Ecto neural progenitor cell (in vitro differentiated cells): ENCODE data around the gene USP2.
"Not testable (repeated sequence)": the region's sequence is repeated elsewhere in the genome, so short reads cannot be mapped to it uniquely, and the experiment has no call there.

Experiments
- DNase-seq: peaks from one replicate; pipeline ENCODE4 v3.0.0-alpha.2; 2018; ENCODE audit warnings: low spot score

Gene USP2

GRCh38 chr11:119414321-119414720, 32.8 kb upstream of the USP2 start:
- DNase-seq = no peak

GRCh38 chr11:119412072-119412471, 30.6 kb upstream of the USP2 start:
- no peak for DNase-seq

GRCh38 chr11:119410501-119410900, 29.0 kb upstream of the USP2 start:
- DNase-seq = no peak

GRCh38 chr11:119409731-119410130, 28.2 kb upstream of the USP2 start:
- no peak for DNase-seq

GRCh38 chr11:119406005-119406404, 24.5 kb upstream of the USP2 start:
- DNase-seq = no peak

- DNase-seq = not testable (repeated sequence)
Observed at GRCh38 chr11:119405448-119405847, 24.0 kb upstream of the USP2 start.

- no peak for DNase-seq
Observed at GRCh38 chr11:119404872-119405271, 23.4 kb upstream of the USP2 start.

GRCh38 chr11:119403021-119403420, 21.5 kb upstream of the USP2 start:
- DNase-seq = no peak

- no peak for DNase-seq
Observed at GRCh38 chr11:119402470-119402869, 21.0 kb upstream of the USP2 start.

GRCh38 chr11:119400860-119401259, 19.4 kb upstream of the USP2 start:
- no peak for DNase-seq

GRCh38 chr11:119397740-119398139, 16.2 kb upstream of the USP2 start:
- no peak for DNase-seq

GRCh38 chr11:119396835-119397234, 15.3 kb upstream of the USP2 start:
- no peak for DNase-seq

- no peak for DNase-seq
Observed at GRCh38 chr11:119391275-119391674, 9.8 kb upstream of the USP2 start.

GRCh38 chr11:119389611-119390254, 8.2 kb upstream of the USP2 start:
- no peak for DNase-seq

GRCh38 chr11:119388103-119388502, 6.6 kb upstream of the USP2 start:
- DNase-seq = no peak

GRCh38 chr11:119384332-119384731, 2.8 kb upstream of the USP2 start:
- no peak for DNase-seq

GRCh38 chr11:119382513-119382912, 1.0 kb upstream of the USP2 start:
- not testable (repeated sequence) for DNase-seq

GRCh38 chr11:119382101-119382500, 611 bp upstream of the USP2 start:
- DNase-seq = no peak

GRCh38 chr11:119380827-119381180, 686 bp downstream of the USP2 start:
- no peak for DNase-seq

- no peak for DNase-seq
Observed at GRCh38 chr11:119380160-119380826, 1.2 kb downstream of the USP2 start.

- no peak for DNase-seq
Observed at GRCh38 chr11:119378851-119379465, 2.5 kb downstream of the USP2 start.

- peak; percentile 78 for DNase-seq
Observed at GRCh38 chr11:119377961-119378667, 3.4 kb downstream of the USP2 start.
